WTC11 (cell line): Measurements from ENCODE around the gene ARFGAP2. TPM values are rescaled to one million over a fixed set of nuclear protein-coding genes. Genes with fewer than 3 reads are reported as not detected.
A peak's percentile ranks its signal among the peaks of the same experiment; 100 is the strongest.

Experiments used
- ATAC-seq: fragments of 200-7000 bp; cut with Tn5 transposase; 2 replicates; pipeline ENCODE4 v1.10.0; 2021; ENCODE audit warnings: mild to moderate bottlenecking, moderate library complexity
- CTCF ChIA-PET: fragments of 300-600 bp; sonication (Branson Sonifier 250); formaldehyde crosslinking; loops from one replicate; lab custom pipeline; 2021; ENCODE audit warnings: antibody characterized with exemption; lab: Charles Lee
- POLR2A ChIA-PET: fragments of 350-600 bp; sonication (Branson Sonifier 250); formaldehyde crosslinking; loops from one replicate; lab custom pipeline; 2021; ENCODE audit warnings: antibody characterized with exemption; lab: Charles Lee
- DNase-seq: peaks from one replicate; pipeline ENCODE4 v3.0.0; 2021; ENCODE audit warnings: low spot score
- H3K27ac Mint-ChIP-seq: 2 replicates; pipeline ENCODE4 v1.8.0; 2021; ENCODE audit warnings: mixed read lengths
- H3K27me3 Mint-ChIP-seq: 2 replicates; pipeline ENCODE4 v1.8.0; 2021; ENCODE audit warnings: low read depth, mild to moderate bottlenecking, moderate library complexity, mixed read lengths
- H3K36me3 Mint-ChIP-seq: 2 replicates; pipeline ENCODE4 v1.8.0; 2021; ENCODE audit warnings: mixed read lengths
- H3K4me1 Mint-ChIP-seq: 2 replicates; pipeline ENCODE4 v1.8.0; 2022; ENCODE audit warnings: mixed read lengths
- H3K4me3 Mint-ChIP-seq: 2 replicates; pipeline ENCODE4 v1.8.0; 2021; ENCODE audit warnings: mild to moderate bottlenecking, moderate library complexity, mixed read lengths
- H3K9me3 Mint-ChIP-seq: 2 replicates; pipeline ENCODE4 v1.8.0; 2021; ENCODE audit warnings: mixed read lengths
- CREM ChIP-seq: sonication (generic); formaldehyde crosslinking; IDR thresholded peaks from 2 replicates; pipeline ENCODE4 v1.8.1; 2022; ENCODE audit warnings: mild to moderate bottlenecking, missing genetic modification reagents, moderate library complexity
- FOXJ3 ChIP-seq: sonication (generic); formaldehyde crosslinking; IDR thresholded peaks from 2 replicates; pipeline ENCODE4 v1.9.0; 2021; ENCODE audit warnings: missing genetic modification reagents, mild to moderate bottlenecking, borderline replicate concordance
- FOXK1 ChIP-seq: sonication (generic); formaldehyde crosslinking; IDR thresholded peaks from 2 replicates; pipeline ENCODE4 v1.8.0; 2022; ENCODE audit warnings: mild to moderate bottlenecking, moderate library complexity, missing genetic modification reagents
- GRHL2 ChIP-seq: fragments of 250-450 bp; sonication (Bioruptor Pico); IDR thresholded peaks from 2 replicates; pipeline ENCODE4 v1.8.0; 2022; ENCODE audit warnings: mild to moderate bottlenecking, moderate library complexity; ENCODE audit not compliant: insufficient replicate concordance, severe bottlenecking
- HMGA2 ChIP-seq: fragments of 250-450 bp; sonication (Bioruptor Pico); IDR thresholded peaks from 2 replicates; pipeline ENCODE4 v1.4.0; 2021; ENCODE audit warnings: mild to moderate bottlenecking, moderate library complexity
- JUN ChIP-seq: sonication (generic); formaldehyde crosslinking; IDR thresholded peaks from 2 replicates; pipeline ENCODE4 v1.8.0; 2023; ENCODE audit warnings: mild to moderate bottlenecking, missing genetic modification reagents
- ZNF121 ChIP-seq: sonication (generic); formaldehyde crosslinking; IDR thresholded peaks from 2 replicates; pipeline ENCODE4 v1.8.0; 2023; ENCODE audit warnings: missing genetic modification reagents
- ZNF671 ChIP-seq: fragments of 250-450 bp; sonication (Bioruptor Pico); IDR thresholded peaks from 2 replicates; pipeline ENCODE4 v1.8.0; 2021; ENCODE audit warnings: mild to moderate bottlenecking
- total RNA-seq: library from RNA; stranded (reverse); gene quantifications from 3 replicates; pipeline ENCODE4 v1.2.3, GENCODE V29; 2021
- TF ChIP-seq, protein P1 (sequence below): sonication (generic); formaldehyde crosslinking; conservative IDR thresholded peaks from 2 replicates; pipeline ENCODE4 v1.8.1; 2023; ENCODE audit warnings: mild to moderate bottlenecking, low read depth, missing genetic modification reagents, moderate library complexity
- TF ChIP-seq, protein P2 (sequence below): sonication (generic); formaldehyde crosslinking; IDR thresholded peaks from 2 replicates; pipeline ENCODE4 v1.8.0; 2023; ENCODE audit warnings: missing genetic modification reagents
- TF ChIP-seq, protein P3 (sequence below): sonication (generic); formaldehyde crosslinking; IDR thresholded peaks from 2 replicates; pipeline ENCODE4 v1.8.1; 2023; ENCODE audit warnings: mild to moderate bottlenecking, missing genetic modification reagents, borderline replicate concordance
- TF ChIP-seq, protein P4 (sequence below): sonication (generic); formaldehyde crosslinking; IDR thresholded peaks from 2 replicates; pipeline ENCODE4 v1.8.1; 2022; ENCODE audit warnings: mild to moderate bottlenecking, moderate library complexity, missing genetic modification reagents

Gene ARFGAP2
- total RNA-seq, 1 experiment from 2014 or later, result 73.0 TPM

DNA sequence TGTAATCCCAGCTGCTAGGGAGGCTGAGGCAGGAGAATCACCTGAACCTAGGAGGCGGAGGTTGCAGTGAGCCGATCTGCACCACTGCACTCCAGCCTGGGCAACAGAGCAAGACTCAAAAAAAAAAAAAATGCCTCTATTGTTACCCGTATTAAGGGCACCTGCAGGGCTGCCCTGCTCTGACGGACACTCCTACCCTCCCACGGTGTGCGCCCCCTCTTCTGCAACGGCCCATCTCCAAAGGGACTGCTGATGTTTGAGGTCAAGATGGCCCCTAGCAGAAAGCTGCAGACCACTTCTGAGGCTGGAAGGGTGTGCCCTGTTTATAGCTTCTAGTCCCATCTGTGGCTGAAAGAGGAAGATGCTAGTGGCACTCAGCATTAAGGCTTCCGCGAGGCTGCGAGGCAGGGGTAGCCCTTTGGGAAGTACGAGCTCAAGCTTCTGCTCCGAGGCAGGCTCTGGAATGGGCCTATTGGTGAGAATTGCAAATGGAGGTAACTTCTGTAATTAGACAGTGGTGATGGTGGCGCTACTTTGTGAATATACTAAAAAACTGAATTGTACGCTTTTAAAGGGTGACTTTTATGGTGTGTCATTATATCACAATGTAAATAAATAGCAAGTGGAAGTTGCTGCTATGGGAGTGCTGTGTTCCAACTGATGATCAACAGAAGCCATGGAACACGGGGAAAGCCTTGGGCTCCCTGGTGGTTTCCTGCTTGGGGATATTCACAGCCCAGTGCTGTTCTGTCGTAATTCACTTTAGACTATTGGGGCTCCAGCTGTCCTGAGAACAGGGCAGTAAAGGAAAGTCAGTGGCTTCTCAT lies 24.3 kb downstream of the ARFGAP2 start:
- ChIA-PET CTCF (interaction anchor here (0.6 to 5.5 kb wide), 71 partner anchors 9 to 478 kb away, joined by 3 to 182 read pairs (median 6); partner anchors contain the start of genes ARHGAP1, CSTPP1, LRP4 and NR1H3), POLR2A (interaction anchor here (1.2 to 1.3 kb wide), 3 partner anchors 10 to 239 kb away, joined by 4 to 7 read pairs (median 6); no protein-coding TSS in a partner anchor)
- ATAC-seq (no peak), DNase-seq (no peak)
- Mint-ChIP-seq H3K4me1 (peaks cover 21% of the 10 kb centered on the region), H3K9me3 (no peaks in the 10 kb centered on the region), H3K27ac (no peak overlapping the region), H3K27me3 (no peaks in the 10 kb centered on the region), H3K4me3 (no peak overlapping the region), H3K36me3 (no peaks in the 10 kb centered on the region)
- TF ChIP-seq ZNF121 (CRISPR knock-in tag) (0 out of 2 replicates have a peak, but pooled peaks have one; percentile 34), GRHL2 (CRISPR knock-in tag) (no peak)

DNA sequence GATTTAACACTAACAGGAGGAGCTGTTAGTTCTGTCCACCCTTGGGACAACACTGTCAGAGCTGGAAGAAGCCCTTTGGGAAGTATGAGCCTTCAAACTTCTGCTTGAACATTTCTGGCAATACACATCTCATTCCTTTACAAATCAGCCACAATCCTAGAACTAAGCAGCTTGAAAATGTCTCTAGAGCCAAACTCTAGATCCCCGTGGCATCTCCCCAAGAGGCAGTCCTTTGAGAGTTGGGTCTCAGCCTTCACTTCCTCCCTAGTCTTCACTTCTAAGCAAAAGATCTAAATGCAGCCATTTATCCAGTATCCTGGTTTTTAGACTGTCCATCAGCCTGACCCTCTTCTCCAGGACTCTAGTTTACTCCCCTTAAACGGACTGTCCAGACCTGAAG lies 26.9 kb downstream of the ARFGAP2 start:
- POLR2A ChIA-PET, result no interaction called here
- CTCF ChIA-PET, result no interaction called here
- DNase-seq, result no peak
- Mint-ChIP-seq H3K27ac (no peak overlapping the region), H3K4me1 (peaks cover 16% of the 10 kb centered on the region), H3K4me3 (no peak overlapping the region), H3K27me3 (no peaks in the 10 kb centered on the region), H3K36me3 (no peaks in the 10 kb centered on the region), H3K9me3 (no peaks in the 10 kb centered on the region)
- ATAC-seq, result no peak
- TF ChIP-seq, protein P1, sequence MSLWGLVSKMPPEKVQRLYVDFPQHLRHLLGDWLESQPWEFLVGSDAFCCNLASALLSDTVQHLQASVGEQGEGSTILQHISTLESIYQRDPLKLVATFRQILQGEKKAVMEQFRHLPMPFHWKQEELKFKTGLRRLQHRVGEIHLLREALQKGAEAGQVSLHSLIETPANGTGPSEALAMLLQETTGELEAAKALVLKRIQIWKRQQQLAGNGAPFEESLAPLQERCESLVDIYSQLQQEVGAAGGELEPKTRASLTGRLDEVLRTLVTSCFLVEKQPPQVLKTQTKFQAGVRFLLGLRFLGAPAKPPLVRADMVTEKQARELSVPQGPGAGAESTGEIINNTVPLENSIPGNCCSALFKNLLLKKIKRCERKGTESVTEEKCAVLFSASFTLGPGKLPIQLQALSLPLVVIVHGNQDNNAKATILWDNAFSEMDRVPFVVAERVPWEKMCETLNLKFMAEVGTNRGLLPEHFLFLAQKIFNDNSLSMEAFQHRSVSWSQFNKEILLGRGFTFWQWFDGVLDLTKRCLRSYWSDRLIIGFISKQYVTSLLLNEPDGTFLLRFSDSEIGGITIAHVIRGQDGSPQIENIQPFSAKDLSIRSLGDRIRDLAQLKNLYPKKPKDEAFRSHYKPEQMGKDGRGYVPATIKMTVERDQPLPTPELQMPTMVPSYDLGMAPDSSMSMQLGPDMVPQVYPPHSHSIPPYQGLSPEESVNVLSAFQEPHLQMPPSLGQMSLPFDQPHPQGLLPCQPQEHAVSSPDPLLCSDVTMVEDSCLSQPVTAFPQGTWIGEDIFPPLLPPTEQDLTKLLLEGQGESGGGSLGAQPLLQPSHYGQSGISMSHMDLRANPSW (CRISPR knock-in tag), result no peak
- TF ChIP-seq GRHL2 (CRISPR knock-in tag) (no peak), HMGA2 (CRISPR knock-in tag) (no peak), FOXK1 (CRISPR knock-in tag) (no peak), JUN (CRISPR knock-in tag) (no peak), ZNF671 (CRISPR knock-in tag) (no peak), CREM (CRISPR knock-in tag) (no peak), FOXJ3 (CRISPR knock-in tag) (no peak)
- TF ChIP-seq, protein P2, sequence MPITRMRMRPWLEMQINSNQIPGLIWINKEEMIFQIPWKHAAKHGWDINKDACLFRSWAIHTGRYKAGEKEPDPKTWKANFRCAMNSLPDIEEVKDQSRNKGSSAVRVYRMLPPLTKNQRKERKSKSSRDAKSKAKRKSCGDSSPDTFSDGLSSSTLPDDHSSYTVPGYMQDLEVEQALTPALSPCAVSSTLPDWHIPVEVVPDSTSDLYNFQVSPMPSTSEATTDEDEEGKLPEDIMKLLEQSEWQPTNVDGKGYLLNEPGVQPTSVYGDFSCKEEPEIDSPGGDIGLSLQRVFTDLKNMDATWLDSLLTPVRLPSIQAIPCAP (CRISPR knock-in tag), result no peak
- TF ChIP-seq, protein P3, sequence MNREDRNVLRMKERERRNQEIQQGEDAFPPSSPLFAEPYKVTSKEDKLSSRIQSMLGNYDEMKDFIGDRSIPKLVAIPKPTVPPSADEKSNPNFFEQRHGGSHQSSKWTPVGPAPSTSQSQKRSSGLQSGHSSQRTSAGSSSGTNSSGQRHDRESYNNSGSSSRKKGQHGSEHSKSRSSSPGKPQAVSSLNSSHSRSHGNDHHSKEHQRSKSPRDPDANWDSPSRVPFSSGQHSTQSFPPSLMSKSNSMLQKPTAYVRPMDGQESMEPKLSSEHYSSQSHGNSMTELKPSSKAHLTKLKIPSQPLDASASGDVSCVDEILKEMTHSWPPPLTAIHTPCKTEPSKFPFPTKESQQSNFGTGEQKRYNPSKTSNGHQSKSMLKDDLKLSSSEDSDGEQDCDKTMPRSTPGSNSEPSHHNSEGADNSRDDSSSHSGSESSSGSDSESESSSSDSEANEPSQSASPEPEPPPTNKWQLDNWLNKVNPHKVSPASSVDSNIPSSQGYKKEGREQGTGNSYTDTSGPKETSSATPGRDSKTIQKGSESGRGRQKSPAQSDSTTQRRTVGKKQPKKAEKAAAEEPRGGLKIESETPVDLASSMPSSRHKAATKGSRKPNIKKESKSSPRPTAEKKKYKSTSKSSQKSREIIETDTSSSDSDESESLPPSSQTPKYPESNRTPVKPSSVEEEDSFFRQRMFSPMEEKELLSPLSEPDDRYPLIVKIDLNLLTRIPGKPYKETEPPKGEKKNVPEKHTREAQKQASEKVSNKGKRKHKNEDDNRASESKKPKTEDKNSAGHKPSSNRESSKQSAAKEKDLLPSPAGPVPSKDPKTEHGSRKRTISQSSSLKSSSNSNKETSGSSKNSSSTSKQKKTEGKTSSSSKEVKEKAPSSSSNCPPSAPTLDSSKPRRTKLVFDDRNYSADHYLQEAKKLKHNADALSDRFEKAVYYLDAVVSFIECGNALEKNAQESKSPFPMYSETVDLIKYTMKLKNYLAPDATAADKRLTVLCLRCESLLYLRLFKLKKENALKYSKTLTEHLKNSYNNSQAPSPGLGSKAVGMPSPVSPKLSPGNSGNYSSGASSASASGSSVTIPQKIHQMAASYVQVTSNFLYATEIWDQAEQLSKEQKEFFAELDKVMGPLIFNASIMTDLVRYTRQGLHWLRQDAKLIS (CRISPR knock-in tag), result no peak
- TF ChIP-seq, protein P4, sequence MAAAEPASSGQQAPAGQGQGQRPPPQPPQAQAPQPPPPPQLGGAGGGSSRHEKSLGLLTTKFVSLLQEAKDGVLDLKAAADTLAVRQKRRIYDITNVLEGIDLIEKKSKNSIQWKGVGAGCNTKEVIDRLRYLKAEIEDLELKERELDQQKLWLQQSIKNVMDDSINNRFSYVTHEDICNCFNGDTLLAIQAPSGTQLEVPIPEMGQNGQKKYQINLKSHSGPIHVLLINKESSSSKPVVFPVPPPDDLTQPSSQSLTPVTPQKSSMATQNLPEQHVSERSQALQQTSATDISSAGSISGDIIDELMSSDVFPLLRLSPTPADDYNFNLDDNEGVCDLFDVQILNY (CRISPR knock-in tag), result no peak
